Ramos (cell line): Measurements from ENCODE around the gene KAT6B.

Experiments
- in situ Hi-C: fragments of 300-500 bp; cut with MboI; formaldehyde crosslinking; loops from one replicate; pipeline ENCODE4 v1.14.3; 2022; ENCODE audit warnings: low sequenced_read_pairs; ENCODE audit not compliant: unreplicated experiment

KAT6B gene

DNA sequence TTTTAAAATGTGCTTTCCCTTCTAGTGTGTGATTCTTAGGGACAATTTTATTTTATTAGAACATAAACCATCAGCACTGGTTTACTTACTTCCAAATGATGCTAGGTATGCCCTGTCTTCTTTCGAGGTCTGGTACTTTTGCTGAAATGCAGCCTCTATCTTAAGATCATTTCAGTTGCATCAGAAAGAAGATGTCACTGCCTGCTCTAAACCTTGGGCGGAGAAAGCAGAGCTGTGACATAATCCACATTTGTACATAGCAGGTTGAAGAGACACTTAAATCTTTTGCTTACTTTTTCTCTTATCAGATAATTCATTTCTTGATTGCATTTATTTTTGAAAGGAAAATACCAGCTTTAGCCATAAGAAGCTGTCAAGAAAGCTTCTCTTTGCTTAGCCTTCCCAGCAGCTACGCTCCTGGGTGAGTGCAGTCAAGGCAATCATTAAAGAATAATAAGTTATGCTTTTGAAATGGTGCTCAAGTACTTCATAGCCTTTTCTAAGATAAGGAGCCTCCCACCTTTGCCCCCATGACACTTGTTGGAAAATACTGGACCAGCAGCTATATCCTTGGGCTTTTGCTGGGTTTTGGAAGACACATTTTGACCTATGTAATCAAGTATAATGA, 176.7 kb downstream of the KAT6B start:
- in situ Hi-C loops: no loop called here

- in situ Hi-C loops: no loop called here
Measured at GRCh38 chr10:75003891-75004290, 177.5 kb downstream of the KAT6B start.

- in situ Hi-C loops: no loop called here
Measured at GRCh38 chr10:75007646-75008045, 181.2 kb downstream of the KAT6B start.

GRCh38 chr10:75008952-75009351, 182.6 kb downstream of the KAT6B start:
- in situ Hi-C loops: no loop called here

DNA sequence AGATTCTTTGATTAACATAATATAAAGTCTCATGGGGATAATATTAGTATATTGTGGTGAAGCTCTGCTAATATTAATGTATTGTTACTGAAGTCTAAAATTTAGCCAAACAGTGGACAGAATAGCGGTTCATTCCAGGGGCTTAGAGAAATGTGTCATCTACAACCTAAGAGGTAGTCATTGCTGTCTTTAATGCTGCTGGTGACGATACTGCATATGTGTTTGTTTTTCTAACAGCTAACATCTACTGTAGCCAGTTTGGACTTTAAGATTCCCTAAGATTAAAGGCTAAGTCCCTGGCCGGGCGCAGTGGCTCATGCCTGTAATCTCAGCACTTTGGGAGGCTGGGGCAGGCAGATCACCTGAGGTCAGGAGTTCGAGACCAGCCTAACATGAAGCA, 183.0 kb downstream of the KAT6B start:
- in situ Hi-C loops: no loop called here

DNA sequence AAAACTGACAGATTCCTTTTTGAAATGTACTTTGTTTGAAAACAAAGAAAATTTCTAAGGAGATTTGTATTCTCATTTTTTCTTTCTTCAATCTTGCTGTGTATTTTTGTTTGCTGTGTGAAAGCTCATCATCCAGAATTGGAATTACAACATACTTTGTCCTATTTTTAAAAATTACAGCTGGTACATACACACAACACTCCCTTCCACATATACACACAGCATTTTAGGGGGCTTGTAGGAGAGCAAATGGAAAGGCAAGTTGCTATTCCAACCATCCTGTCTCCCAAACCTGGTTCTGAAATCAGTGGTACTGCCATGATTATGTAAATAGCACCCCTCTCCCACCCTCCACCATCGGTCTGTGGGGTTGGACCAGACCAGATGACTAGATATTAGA, 184.0 kb downstream of the KAT6B start:
- in situ Hi-C loops: no loop called here

DNA sequence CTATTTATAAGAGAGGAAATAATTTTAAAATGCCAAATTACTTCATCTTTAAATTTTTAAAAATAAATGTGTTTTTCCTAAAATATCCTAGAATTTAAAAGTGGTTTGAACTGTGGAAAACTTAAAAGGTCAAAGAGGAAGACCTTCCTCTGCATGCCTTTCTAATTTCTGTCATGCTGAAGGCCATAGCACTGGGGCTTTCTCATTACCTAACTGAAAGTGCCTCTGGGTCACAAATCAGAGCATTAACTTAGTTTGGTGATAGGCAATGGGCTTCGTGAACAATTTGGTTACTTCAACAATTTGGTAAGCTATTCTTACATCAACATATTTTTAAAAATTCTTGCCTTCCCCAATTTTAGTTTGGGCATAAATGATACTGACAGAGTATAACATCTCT, 184.8 kb downstream of the KAT6B start:
- in situ Hi-C loops: no loop called here

DNA sequence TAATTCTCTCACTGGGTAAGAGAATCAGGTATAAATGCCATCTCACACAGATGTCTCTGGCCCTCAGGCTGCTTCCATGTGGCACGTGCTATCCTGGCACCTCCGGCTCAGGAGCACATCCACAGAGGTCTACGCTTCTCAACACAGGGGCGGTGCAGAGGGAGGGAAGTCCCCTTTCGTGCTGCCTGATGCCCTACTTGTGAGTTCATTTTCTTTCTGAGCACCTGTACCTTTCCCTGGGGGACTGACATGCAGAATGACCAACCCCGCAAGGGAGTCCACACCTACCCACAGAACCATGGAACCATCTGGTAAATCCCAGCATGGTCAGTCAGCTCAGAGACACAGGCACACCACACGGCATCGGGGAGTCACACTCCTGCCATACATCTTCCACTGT, 186.1 kb downstream of the KAT6B start:
- in situ Hi-C loops: no loop called here

- in situ Hi-C loops: no loop called here
Measured at GRCh38 chr10:75013007-75013406, 186.6 kb downstream of the KAT6B start.

DNA sequence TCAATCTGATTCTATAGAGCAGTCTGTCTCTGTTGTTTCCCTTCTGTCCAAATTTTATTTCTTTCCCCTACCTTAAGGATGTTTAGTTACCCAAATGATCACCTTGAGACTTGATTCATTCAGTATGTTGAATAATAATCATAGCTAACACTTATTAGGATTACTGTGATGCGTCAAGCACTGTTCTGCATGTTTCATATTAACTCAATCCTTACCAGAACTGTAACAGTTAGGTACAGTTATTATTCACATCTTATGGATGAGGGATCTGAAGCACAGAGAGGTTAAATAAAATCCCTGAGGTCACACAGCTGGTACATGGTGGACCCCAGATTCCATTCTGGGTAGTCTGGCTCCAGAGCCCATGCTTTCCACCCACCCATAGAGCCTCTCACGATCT, 187.1 kb downstream of the KAT6B start:
- in situ Hi-C loops: no loop called here

GRCh38 chr10:75014516-75015230, 188.3 kb downstream of the KAT6B start:
- in situ Hi-C loops: no loop called here

DNA sequence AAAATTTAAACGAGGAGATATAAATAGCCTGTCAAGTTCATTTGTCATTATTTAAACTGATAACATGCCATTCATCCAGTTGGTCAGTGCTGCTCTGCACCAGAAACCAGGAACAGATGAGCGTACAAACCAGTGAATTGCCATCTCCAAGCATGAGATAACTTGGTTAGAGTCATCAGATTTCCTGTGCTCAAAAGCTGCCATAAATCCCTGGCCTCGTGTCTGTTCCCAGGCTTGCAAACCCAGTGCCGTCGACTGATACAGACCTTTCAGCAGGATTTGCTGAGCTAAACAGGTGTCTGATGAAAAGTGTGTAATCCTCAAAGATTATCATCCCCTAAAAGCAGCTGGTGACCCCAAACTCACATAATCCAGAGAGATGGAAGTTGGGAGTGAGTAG, 189.0 kb downstream of the KAT6B start:
- in situ Hi-C loops: no loop called here

GRCh38 chr10:75016325-75016724, 189.9 kb downstream of the KAT6B start:
- in situ Hi-C loops: no loop called here

GRCh38 chr10:75018251-75018650, 191.9 kb downstream of the KAT6B start:
- in situ Hi-C loops: no loop called here

- in situ Hi-C loops: no loop called here
Measured at GRCh38 chr10:75018686-75019307, 192.4 kb downstream of the KAT6B start.

DNA sequence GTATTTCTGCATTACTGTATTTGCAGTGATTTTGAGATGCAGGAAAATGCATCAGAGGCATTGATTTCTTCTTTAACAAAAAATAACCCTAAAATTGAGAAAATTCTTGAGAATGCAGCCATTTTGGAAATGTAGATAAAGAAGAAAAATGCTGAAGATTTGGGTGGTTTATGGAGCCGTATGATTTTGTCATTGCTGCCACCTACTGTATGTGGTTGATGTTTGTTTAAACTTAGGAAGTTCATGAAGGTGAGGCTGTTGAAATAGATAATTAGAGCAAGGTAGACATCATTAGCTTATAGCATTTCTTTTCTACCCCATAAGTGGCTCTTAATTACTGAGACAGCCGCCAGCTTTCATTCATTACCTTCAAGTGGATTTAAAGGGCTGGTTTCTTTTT, 193.0 kb downstream of the KAT6B start:
- in situ Hi-C loops: no loop called here

GRCh38 chr10:75020168-75020567, 193.8 kb downstream of the KAT6B start:
- in situ Hi-C loops: loop anchor here (10.0 kb wide), 1 partner anchor 755 kb away; no protein-coding TSS in a partner anchor

- in situ Hi-C loops: loop anchor here (10.0 kb wide), 1 partner anchor 757 kb away; no protein-coding TSS in a partner anchor
Measured at GRCh38 chr10:75021379-75022249, 195.2 kb downstream of the KAT6B start.

DNA sequence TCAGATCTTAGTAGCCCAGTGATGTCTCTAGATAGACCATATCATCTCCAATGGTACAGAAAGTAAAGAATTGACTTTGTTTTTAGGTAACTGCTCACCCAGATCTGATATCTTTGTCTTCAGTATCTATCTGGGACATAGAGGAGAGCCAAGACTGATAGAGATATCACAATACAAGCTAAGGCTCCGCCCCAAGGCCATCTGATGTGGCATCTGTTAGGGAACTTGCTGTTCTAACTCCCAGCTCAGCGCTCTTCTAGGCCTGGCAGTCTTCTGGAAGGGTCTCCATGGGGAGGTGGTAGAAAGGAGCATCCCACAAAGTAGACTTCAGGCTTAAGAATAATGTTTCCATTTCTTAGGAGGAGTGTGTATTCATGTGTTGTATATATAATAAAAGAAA, 196.7 kb downstream of the KAT6B start:
- in situ Hi-C loops: loop anchor here (10.0 kb wide), 1 partner anchor 758 kb away; no protein-coding TSS in a partner anchor

GRCh38 chr10:75024971-75025523, 198.6 kb downstream of the KAT6B start:
- in situ Hi-C loops: loop anchor here (10.0 kb wide), 1 partner anchor 760 kb away; no protein-coding TSS in a partner anchor
